ENCODE data around the gene ENKUR. TPM values are rescaled to one million over a fixed set of nuclear protein-coding genes. Genes with fewer than 3 reads are reported as not detected.

Gene ENKUR
- total RNA-seq, 1 experiment from 2014 or later, result 0.17 TPM

- Histone ChIP-seq H3K27ac (ENCODE audit: low read depth, low read length, poor library complexity, severe bottlenecking) (peak overlapping the region; percentile 91), H3K4me1 (ENCODE audit: insufficient read depth, low read length, poor library complexity, severe bottlenecking) (peaks cover 34% of the 10 kb centered on the region), H3K27me3 (replicated peaks; ENCODE audit: insufficient read depth, low read depth, low read length, poor library complexity) (no peaks in the 10 kb centered on the region), H3K9me3 (ENCODE audit: low read depth, low read length, poor library complexity, severe bottlenecking) (no peaks in the 10 kb centered on the region), H3K4me3 (ENCODE audit: low read depth, low read length, poor library complexity, severe bottlenecking) (peak overlapping the region; percentile 57), H3K36me3 (ENCODE audit: insufficient read depth, low read length, poor library complexity, severe bottlenecking) (no peaks in the 10 kb centered on the region)
- no peak for TF ChIP-seq EZH2 (IDR thresholded peaks at IDR 0.05; ENCODE audit: borderline replicate concordance, low read depth, low read length, poor library complexity, severe bottlenecking)
- TF ChIP-seq, protein P1, sequence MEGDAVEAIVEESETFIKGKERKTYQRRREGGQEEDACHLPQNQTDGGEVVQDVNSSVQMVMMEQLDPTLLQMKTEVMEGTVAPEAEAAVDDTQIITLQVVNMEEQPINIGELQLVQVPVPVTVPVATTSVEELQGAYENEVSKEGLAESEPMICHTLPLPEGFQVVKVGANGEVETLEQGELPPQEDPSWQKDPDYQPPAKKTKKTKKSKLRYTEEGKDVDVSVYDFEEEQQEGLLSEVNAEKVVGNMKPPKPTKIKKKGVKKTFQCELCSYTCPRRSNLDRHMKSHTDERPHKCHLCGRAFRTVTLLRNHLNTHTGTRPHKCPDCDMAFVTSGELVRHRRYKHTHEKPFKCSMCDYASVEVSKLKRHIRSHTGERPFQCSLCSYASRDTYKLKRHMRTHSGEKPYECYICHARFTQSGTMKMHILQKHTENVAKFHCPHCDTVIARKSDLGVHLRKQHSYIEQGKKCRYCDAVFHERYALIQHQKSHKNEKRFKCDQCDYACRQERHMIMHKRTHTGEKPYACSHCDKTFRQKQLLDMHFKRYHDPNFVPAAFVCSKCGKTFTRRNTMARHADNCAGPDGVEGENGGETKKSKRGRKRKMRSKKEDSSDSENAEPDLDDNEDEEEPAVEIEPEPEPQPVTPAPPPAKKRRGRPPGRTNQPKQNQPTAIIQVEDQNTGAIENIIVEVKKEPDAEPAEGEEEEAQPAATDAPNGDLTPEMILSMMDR (conservative IDR thresholded peaks at IDR 0.05; ENCODE audit: low read depth, low read length), result no peak
- ChIA-PET CTCF (no interaction called here), POLR2A (ENCODE audit: low non-redundant PET) (interaction anchor here (0.5 to 1.0 kb wide), 3 partner anchors 72 to 1606 kb away, joined by 3 read pairs; no protein-coding TSS in a partner anchor)
- no TSS peak for BruUV-seq (replicated peaks)
- DNase-seq (ENCODE audit: low spot score), result peak; percentile 80
- intact Hi-C loops (cut with micrococcal nuclease; ENCODE audit: unreplicated experiment), result loop anchor here (5.0 kb wide), 1 partner anchor 229 kb away; the partner anchor contains the start of gene ARHGAP21
Measured at GRCh38 chr10:24951201-24952142, 64.5 kb downstream of the ENKUR start.

DNA sequence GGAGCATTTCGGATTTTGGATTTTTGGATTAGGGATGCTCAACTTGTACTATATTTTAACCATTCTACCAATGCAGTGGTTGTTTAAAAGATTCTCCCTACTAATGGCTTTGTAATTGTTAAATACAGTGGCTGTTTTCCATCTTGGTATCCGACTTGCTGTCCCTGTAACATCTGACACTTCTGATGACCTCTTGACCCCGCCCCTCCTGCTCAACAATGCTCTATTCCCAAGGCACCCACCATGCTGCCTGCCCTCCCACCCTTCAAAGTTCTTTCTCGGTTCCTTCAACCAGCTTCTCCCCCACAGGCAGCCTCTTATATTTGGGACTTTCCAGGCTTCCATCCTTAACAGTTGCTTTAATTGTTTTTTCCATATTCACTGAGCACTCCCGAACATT, 65.5 kb downstream of the ENKUR start:
- no peak for TF ChIP-seq EZH2 (IDR thresholded peaks at IDR 0.05; ENCODE audit: borderline replicate concordance, low read depth, low read length, poor library complexity, severe bottlenecking)
- TF ChIP-seq, protein P1 (conservative IDR thresholded peaks at IDR 0.05; ENCODE audit: low read depth, low read length), result no peak
- Histone ChIP-seq H3K9me3 (ENCODE audit: low read depth, low read length, poor library complexity, severe bottlenecking) (no peaks in the 10 kb centered on the region), H3K27ac (ENCODE audit: low read depth, low read length, poor library complexity, severe bottlenecking) (no peak overlapping the region), H3K27me3 (replicated peaks; ENCODE audit: insufficient read depth, low read depth, low read length, poor library complexity) (no peaks in the 10 kb centered on the region), H3K4me1 (ENCODE audit: insufficient read depth, low read length, poor library complexity, severe bottlenecking) (peaks cover 34% of the 10 kb centered on the region), H3K36me3 (ENCODE audit: insufficient read depth, low read length, poor library complexity, severe bottlenecking) (no peaks in the 10 kb centered on the region), H3K4me3 (ENCODE audit: low read depth, low read length, poor library complexity, severe bottlenecking) (no peak overlapping the region)
- intact Hi-C loops (cut with micrococcal nuclease; ENCODE audit: unreplicated experiment), result loop anchor here (5.0 kb wide), 1 partner anchor 228 kb away; the partner anchor contains the start of gene ARHGAP21
- no TSS peak for BruUV-seq (replicated peaks)
- CTCF ChIA-PET, result no interaction called here
- no peak for DNase-seq (ENCODE audit: low spot score)
- POLR2A ChIA-PET (ENCODE audit: low non-redundant PET), result no interaction called here

DNA sequence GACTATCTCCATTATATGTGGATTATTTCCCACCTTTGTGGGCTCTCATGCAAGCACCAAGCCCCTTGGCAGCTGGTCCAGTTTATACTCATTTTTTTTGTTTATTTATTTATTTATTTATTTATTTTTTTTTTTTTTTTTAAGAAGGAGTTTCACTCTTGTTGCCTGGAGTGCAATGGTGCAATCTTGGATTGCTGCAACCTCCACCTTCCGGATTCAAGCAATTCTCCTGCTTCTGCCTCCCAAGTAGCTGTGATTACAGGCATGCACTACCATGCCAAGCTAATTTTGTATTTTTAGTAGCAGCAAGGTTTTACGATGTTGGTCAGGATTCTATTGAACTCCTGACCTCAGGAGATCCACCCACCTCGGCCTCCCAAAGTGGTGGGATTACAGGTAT, 66.3 kb downstream of the ENKUR start:
- Histone ChIP-seq H3K27me3 (replicated peaks; ENCODE audit: insufficient read depth, low read depth, low read length, poor library complexity) (no peaks in the 10 kb centered on the region), H3K9me3 (ENCODE audit: low read depth, low read length, poor library complexity, severe bottlenecking) (no peaks in the 10 kb centered on the region), H3K36me3 (ENCODE audit: insufficient read depth, low read length, poor library complexity, severe bottlenecking) (no peaks in the 10 kb centered on the region), H3K4me1 (ENCODE audit: insufficient read depth, low read length, poor library complexity, severe bottlenecking) (peaks cover 37% of the 10 kb centered on the region), H3K4me3 (ENCODE audit: low read depth, low read length, poor library complexity, severe bottlenecking) (no peak overlapping the region), H3K27ac (ENCODE audit: low read depth, low read length, poor library complexity, severe bottlenecking) (no peak overlapping the region)
- DNase-seq (ENCODE audit: low spot score), result no peak
- TF ChIP-seq, protein P1 (conservative IDR thresholded peaks at IDR 0.05; ENCODE audit: low read depth, low read length), result no peak
- TF ChIP-seq EZH2 (IDR thresholded peaks at IDR 0.05; ENCODE audit: borderline replicate concordance, low read depth, low read length, poor library complexity, severe bottlenecking), result no peak
- intact Hi-C loops (cut with micrococcal nuclease; ENCODE audit: unreplicated experiment), result loop anchor here (5.0 kb wide), 1 partner anchor 227 kb away; the partner anchor contains the start of gene ARHGAP21
- POLR2A ChIA-PET (ENCODE audit: low non-redundant PET), result no interaction called here
- BruUV-seq (replicated peaks), result no TSS peak
- CTCF ChIA-PET, result no interaction called here

Data from A673 (cell line).